Vagina (tissue), 2 donors: ENCODE data around the gene RAD23A.
"Not testable (repeated sequence)": the region's sequence is repeated elsewhere in the genome, so short reads cannot be mapped to it uniquely, and the experiment has no call there.

Source experiments
- POLR2A ChIP-seq, 2 donors: fragments of 450-650 bp; IDR thresholded peaks; one replicate each; pipeline ENCODE4 v1.6.1; 2017; ENCODE audit warnings: antibody characterized with exemption in 2 of 2, mild to moderate bottlenecking in 2 of 2, moderate library complexity in 2 of 2
- TF ChIP-seq, protein P1 (sequence below), 3 experiments: fragments of 450-650 bp in 2 of 3; fragments of 200-600 bp in 1 of 3; sonication (generic) in 1 of 3; IDR thresholded peaks; one replicate each; pipeline ENCODE4 v1.5.1; 2017 to 2019; ENCODE audit warnings: antibody characterized with exemption in 3 of 3, mild to moderate bottlenecking in 2 of 3, moderate library complexity in 2 of 3

DNA sequence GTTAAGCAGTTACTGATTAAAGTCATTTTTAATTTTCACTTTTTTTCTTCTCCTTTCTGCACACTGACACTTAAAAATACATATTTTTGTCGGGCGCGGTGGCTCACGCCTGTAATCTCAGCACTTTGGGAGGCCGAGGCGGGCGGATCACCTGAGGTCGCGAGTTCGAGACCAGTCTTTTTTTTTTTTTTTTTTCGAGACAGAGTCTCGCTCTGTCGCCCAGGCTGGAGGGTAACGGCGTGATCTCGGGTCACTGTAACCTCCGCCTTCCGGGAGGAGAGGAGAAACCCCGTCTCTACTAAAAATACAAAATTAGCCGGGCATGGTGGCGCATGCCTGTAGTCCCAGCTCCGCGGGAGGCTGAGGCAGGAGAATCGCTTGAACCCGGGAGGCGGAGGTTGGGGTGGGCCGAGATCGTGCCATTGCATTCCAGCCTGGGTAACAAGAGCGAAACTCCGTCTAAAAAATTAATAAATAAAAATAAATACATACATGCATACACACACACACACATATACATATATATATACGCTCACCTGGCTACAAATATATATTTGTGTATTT is 11.8 kb downstream of the RAD23A start:
- TF ChIP-seq, protein P1, sequence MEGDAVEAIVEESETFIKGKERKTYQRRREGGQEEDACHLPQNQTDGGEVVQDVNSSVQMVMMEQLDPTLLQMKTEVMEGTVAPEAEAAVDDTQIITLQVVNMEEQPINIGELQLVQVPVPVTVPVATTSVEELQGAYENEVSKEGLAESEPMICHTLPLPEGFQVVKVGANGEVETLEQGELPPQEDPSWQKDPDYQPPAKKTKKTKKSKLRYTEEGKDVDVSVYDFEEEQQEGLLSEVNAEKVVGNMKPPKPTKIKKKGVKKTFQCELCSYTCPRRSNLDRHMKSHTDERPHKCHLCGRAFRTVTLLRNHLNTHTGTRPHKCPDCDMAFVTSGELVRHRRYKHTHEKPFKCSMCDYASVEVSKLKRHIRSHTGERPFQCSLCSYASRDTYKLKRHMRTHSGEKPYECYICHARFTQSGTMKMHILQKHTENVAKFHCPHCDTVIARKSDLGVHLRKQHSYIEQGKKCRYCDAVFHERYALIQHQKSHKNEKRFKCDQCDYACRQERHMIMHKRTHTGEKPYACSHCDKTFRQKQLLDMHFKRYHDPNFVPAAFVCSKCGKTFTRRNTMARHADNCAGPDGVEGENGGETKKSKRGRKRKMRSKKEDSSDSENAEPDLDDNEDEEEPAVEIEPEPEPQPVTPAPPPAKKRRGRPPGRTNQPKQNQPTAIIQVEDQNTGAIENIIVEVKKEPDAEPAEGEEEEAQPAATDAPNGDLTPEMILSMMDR (IDR thresholded peaks at IDR 0.05), result not testable (repeated sequence)
- not testable (repeated sequence) for TF ChIP-seq POLR2A (IDR thresholded peaks at IDR 0.05)
